Stimulated activated effector memory CD8-positive, alpha-beta T cell treated with anti-CD3 and anti-CD28 coated beads, Interleukin-12 subunit alpha, Interleukin-12 subunit beta, amount 100 ng/mL, for 72 hours (primary cell): Measurements from ENCODE around the gene VEZT.

ENCODE experiments used
- ATAC-seq: fragments of 150-1000 bp; cut with Tn5 transposase; 2 replicates; pipeline ENCODE4 v1.10.0; 2021
- DNase-seq, 2 donors: peaks; one replicate each; pipeline ENCODE4 v3.0.0; 2021 to 2022; ENCODE audit warnings: low spot score in 2 of 2
- H3K27ac Mint-ChIP-seq: one replicate; pipeline ENCODE4 v1.8.0; 2022; ENCODE audit warnings: mild to moderate bottlenecking, mixed read lengths
- H3K36me3 Mint-ChIP-seq: one replicate; pipeline ENCODE4 v1.8.0; 2022; ENCODE audit warnings: mild to moderate bottlenecking, mixed read lengths
- H3K4me1 Mint-ChIP-seq: one replicate; pipeline ENCODE4 v1.8.0; 2022; ENCODE audit warnings: mixed read lengths
- H3K4me3 Mint-ChIP-seq: one replicate; pipeline ENCODE4 v1.8.0; 2022; ENCODE audit warnings: mild to moderate bottlenecking, mixed read lengths
- H3K9me3 Mint-ChIP-seq: one replicate; pipeline ENCODE4 v1.8.0; 2022; ENCODE audit warnings: mixed read lengths

Gene VEZT

DNA sequence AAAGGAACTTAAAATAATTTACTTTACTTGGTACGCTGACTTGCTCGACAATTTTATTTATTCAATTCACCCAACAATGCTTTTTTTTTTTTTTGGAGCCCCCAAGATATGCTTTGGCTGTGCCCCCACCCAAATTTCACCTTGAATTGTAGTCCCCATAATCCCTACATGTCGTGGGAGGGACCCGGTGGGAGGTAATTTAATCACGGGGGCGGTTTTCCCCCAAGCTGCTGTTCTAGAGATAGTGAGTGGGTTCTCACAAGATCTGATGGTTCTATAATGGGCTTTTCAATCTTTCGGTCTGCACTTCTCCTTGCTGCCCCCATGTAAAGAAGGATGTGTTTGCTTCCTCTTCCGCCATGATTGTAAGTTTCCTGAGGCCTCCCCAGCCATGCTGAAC lies 10.7 kb upstream of the VEZT start:
- Mint-ChIP-seq H3K4me3 (no peak overlapping the region), H3K27ac (no peak overlapping the region), H3K9me3 (no peaks in the 10 kb centered on the region), H3K4me1 (peaks cover 6% of the 10 kb centered on the region), H3K36me3 (no peaks in the 10 kb centered on the region)
- ATAC-seq, result no peak
- no peak for DNase-seq

DNA sequence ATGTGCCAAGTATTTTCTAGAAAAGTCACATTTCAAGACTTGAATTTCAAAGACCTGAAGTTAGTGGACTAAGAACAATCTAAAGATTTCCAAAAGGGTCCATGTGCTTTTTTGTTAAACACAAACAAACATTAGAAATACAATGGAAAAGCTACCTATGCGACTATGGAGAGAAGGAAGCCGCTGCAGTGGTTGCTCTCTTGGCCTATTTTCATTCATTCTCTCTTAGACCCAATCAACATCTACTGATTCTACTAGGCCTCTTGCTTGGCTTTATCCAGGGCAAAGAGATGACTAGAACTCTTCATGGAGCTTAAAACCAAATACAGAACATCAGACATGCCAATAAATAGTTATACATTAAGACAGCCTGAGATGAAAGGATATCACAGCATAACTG lies 10.2 kb upstream of the VEZT start:
- no peak for ATAC-seq
- H3K27ac Mint-ChIP-seq, result no peak overlapping the region

DNA sequence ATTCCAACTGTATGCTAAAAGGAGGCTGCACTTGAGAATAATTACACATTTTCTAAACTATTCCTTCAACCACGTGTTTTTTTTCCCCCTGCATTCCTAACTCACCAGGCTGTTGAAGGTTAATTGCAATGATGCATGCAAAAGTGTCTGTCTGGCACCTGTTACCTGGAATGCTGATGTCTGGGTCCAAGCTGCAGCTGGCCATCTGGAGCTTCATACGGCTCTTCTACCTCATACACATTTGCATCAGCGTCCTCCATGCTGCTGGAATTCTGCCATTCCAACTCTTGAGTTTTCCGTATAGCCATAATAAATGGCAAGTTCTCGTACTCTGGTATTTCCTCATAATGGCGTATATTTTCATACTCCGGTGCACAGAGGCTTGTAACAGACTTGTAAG lies 8.9 kb upstream of the VEZT start:
- H3K36me3 Mint-ChIP-seq, result no peaks in the 10 kb centered on the region
- no peak overlapping the region for H3K27ac Mint-ChIP-seq
- H3K9me3 Mint-ChIP-seq, result no peaks in the 10 kb centered on the region
- DNase-seq (no peak), ATAC-seq (no peak)
- H3K4me3 Mint-ChIP-seq, result no peak overlapping the region
- peaks cover 6% of the 10 kb centered on the region for H3K4me1 Mint-ChIP-seq

More for the DNA sequence above, 10.2 kb upstream of the VEZT start:
- Mint-ChIP-seq H3K4me3 (no peak overlapping the region), H3K36me3 (no peaks in the 10 kb centered on the region), H3K4me1 (peaks cover 6% of the 10 kb centered on the region), H3K9me3 (no peaks in the 10 kb centered on the region)
- DNase-seq, result no peak

- no peak overlapping the region for H3K4me3 Mint-ChIP-seq
- H3K27ac Mint-ChIP-seq, result no peak overlapping the region
These were observed 5.0 kb upstream of the VEZT start for GRCh38 chr12:95212586-95212985.

GRCh38 chr12:95213119-95213518 lies 4.5 kb upstream of the VEZT start:
- ATAC-seq, result no peak

More at GRCh38 chr12:95212586-95212985, 5.0 kb upstream of the VEZT start:
- peaks cover 11% of the 10 kb centered on the region for H3K4me1 Mint-ChIP-seq
- DNase-seq (no peak), ATAC-seq (no peak)
- peaks cover 3% of the 10 kb centered on the region for H3K36me3 Mint-ChIP-seq
- H3K9me3 Mint-ChIP-seq, result no peaks in the 10 kb centered on the region

DNA sequence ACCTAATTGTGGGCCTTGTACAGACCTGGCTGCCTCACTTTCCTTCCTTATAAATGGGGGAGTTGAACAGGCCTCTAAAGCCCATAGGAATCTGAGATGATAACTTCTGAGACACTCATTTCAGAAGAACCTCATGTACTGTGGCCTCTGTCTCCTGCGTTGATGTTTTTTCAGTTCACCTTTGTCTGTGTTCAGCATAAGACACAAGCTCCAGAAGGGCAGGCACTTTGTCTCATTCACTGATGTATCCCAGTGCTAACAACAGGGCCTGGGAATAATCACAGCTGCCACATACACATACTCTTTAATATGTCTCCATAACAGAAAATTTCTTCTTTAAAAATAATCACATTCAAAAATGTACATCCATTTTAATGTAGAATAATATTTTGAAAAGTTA lies 3.7 kb upstream of the VEZT start:
- no peak for DNase-seq
- Mint-ChIP-seq H3K4me1 (peaks cover 14% of the 10 kb centered on the region), H3K4me3 (no peak overlapping the region), H3K9me3 (no peaks in the 10 kb centered on the region), H3K27ac (no peak overlapping the region), H3K36me3 (peaks cover 10% of the 10 kb centered on the region)
- no peak for ATAC-seq

More at GRCh38 chr12:95213119-95213518, 4.5 kb upstream of the VEZT start:
- Mint-ChIP-seq H3K9me3 (no peaks in the 10 kb centered on the region), H3K4me1 (peaks cover 11% of the 10 kb centered on the region), H3K27ac (no peak overlapping the region), H3K4me3 (no peak overlapping the region), H3K36me3 (peaks cover 6% of the 10 kb centered on the region)
- no peak for DNase-seq

- H3K4me1 Mint-ChIP-seq, result peaks cover 17% of the 10 kb centered on the region
- no peak overlapping the region for H3K27ac Mint-ChIP-seq
- H3K36me3 Mint-ChIP-seq, result peaks cover 12% of the 10 kb centered on the region
- no peaks in the 10 kb centered on the region for H3K9me3 Mint-ChIP-seq
- ATAC-seq (no peak), DNase-seq (no peak)
- H3K4me3 Mint-ChIP-seq, result no peak overlapping the region
These were observed 3.1 kb upstream of the VEZT start for GRCh38 chr12:95214466-95214865.

- Mint-ChIP-seq H3K9me3 (no peaks in the 10 kb centered on the region), H3K4me3 (peak overlapping the region; percentile 84), H3K36me3 (peaks cover 18% of the 10 kb centered on the region), H3K27ac (peak overlapping the region; percentile 3), H3K4me1 (peaks cover 17% of the 10 kb centered on the region)
- DNase-seq, result no peak
- no peak for ATAC-seq
These were observed 1.7 kb upstream of the VEZT start for GRCh38 chr12:95215949-95216348.

DNA sequence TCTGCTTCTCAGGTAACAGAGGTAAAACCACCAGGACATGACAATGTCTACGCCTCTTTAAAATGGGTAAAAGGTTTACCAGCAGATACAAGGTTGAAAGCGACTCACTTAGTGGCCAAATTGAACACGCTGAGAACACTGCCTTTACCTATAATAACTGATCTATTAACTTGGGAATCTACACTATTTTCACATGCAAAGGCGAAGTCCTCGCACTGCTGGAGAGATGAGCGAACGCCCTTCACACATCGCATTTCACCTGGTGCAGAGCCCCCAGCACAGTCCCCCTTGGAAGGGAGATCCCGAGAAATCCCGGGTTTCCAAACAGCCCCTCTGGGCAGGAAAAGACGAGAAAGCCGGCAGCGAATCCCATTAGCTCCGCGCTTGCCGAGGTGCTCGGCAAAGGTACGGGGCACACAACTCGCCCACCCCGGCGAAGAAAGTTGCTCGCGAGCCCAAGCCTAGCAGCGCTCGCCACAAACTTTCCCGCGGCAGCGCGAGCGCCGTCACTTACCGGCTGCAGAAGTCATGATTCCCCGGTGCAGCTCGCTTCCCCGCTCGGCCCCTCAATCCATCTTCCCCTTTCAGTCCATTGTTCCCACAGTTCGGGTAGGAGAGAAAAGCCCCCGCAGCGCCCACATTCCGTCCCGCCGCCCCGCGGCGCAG lies 763 bp upstream of the VEZT start:
- Mint-ChIP-seq H3K4me1 (peaks cover 17% of the 10 kb centered on the region), H3K36me3 (peaks cover 18% of the 10 kb centered on the region), H3K9me3 (no peaks in the 10 kb centered on the region), H3K27ac (peak overlapping the region; percentile 3), H3K4me3 (peak overlapping the region; percentile 84)
- ATAC-seq (peak; percentile 39), DNase-seq (no peak)

- Mint-ChIP-seq H3K4me1 (peaks cover 17% of the 10 kb centered on the region), H3K4me3 (peak overlapping the region; percentile 84), H3K9me3 (no peaks in the 10 kb centered on the region), H3K27ac (peak overlapping the region; percentile 92), H3K36me3 (peaks cover 18% of the 10 kb centered on the region)
- ATAC-seq, result peak; percentile 20
- DNase-seq, result peak in 1 of 2 donors; percentile 63
These were observed 835 bp downstream of the VEZT start for GRCh38 chr12:95218150-95219133.

DNA sequence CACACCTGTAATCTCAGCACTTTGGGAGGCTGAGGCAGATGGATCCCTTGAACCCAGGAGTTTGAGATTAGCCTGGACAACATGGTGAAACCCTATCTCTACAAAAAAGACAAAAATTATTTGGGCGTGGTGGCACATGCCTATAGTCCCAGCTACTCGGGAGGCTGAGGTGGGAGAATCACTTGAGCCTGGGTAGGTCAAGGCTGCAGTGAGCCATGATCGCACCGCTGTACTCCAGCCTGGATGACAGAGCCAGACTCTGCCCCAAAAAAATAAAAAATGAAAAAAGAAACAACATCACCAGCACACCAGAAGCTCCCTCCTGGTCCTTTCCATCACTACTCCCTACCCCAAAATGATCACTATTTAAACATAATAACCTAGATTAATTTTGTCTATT lies 2.6 kb downstream of the VEZT start:
- Mint-ChIP-seq H3K36me3 (peaks cover 27% of the 10 kb centered on the region), H3K4me3 (no peak overlapping the region), H3K9me3 (no peaks in the 10 kb centered on the region), H3K27ac (no peak overlapping the region), H3K4me1 (peaks cover 28% of the 10 kb centered on the region)
- no peak for DNase-seq
- ATAC-seq, result no peak

DNA sequence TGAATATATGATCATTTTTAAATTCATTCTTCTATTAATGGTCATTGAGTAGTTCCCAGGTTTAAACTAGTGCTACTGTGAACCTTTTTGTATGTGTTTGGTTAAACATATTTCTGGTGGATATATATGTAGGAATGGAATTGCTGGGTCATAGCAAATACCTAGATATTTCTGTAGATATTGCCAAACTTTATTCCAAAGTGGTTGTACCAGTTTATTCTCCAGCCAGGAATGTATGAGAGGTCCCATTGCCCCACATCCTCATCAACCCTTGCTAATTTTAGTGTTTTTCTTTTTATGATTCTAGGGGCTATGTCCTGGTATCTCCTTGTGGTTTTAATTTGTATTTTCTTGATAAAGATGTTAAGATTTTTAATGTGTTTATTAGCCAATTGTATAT lies 3.1 kb downstream of the VEZT start:
- Mint-ChIP-seq H3K36me3 (peaks cover 33% of the 10 kb centered on the region), H3K4me3 (no peak overlapping the region), H3K27ac (no peak overlapping the region), H3K9me3 (no peaks in the 10 kb centered on the region), H3K4me1 (peaks cover 30% of the 10 kb centered on the region)
- DNase-seq (no peak), ATAC-seq (no peak)

DNA sequence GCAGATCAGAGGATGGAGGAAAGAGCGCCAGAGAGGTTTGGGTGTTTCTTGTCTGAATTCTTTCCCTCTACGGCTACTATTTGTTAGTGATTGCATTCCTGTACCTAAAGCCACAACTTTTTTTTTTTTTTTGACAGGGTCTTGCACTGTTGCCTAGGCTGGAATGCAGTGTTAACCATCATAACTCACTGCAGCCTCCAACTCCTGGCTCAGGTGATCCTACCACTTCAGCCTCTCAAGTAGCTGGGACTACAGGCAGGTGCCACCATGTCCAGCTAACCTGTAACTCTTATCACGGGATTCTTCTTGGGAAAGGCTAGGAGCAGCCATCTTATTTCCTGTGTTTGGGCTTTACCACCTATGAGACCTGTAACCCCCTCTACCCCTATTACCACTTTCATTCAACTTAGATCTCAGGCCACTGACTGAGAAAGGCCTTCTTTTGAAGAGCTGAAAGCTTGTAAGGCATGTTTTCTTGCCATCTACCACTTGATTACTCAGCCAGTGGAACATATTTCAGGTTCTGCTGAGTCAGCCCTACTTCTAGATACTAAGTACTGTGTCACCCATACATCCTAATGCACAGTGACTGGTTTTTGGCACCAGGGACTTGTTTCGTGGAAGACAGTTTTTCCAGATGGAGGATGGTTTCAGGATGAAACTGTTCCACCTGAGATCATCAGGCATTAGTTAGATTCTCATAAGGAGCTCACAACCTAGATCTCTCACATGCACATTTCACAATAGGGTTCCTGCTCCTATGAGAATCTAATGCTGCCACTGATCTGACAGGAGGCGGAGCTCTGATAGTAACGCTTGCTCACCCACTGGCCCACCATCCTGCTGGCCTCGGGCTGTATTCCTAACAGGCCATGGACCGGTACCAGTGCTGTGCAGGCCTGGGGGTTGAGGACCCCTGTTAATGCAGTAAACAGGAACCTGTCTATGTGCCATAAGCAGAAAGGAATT lies 6.9 kb downstream of the VEZT start:
- peaks cover 20% of the 10 kb centered on the region for H3K4me1 Mint-ChIP-seq
- H3K4me3 Mint-ChIP-seq, result no peak overlapping the region
- H3K36me3 Mint-ChIP-seq, result peaks cover 30% of the 10 kb centered on the region
- H3K9me3 Mint-ChIP-seq, result no peaks in the 10 kb centered on the region
- DNase-seq (no peak), ATAC-seq (peak; percentile 88)
- peak overlapping the region; percentile 77 for H3K27ac Mint-ChIP-seq

GRCh38 chr12:95225645-95226212 lies 8.1 kb downstream of the VEZT start:
- Mint-ChIP-seq H3K9me3 (no peaks in the 10 kb centered on the region), H3K4me3 (no peak overlapping the region), H3K27ac (peak overlapping the region; percentile 71), H3K4me1 (peaks cover 20% of the 10 kb centered on the region), H3K36me3 (peaks cover 25% of the 10 kb centered on the region)
- DNase-seq (no peak), ATAC-seq (no peak)
